Lower leg skin (tissue), 4 donors: ENCODE measurements around the gene RNF25. TPM values are rescaled to one million over a fixed set of nuclear protein-coding genes. Genes with fewer than 3 reads are reported as not detected.

Experiments used
- DNase-seq, 2 donors: peaks; one replicate each; pipeline ENCODE4 v3.0.0-alpha.2; 2019; ENCODE audit warnings: low spot score in 2 of 2
- H3K4me3 ChIP-seq: fragments of 200-600 bp; sonication (generic); 2 replicates; pipeline ENCODE4 v1.5.1; 2017; ENCODE audit warnings: mild to moderate bottlenecking, low read depth; ENCODE audit not compliant: poor library complexity, severe bottlenecking
- CTCF ChIP-seq, 3 donors: fragments of 450-650 bp; IDR thresholded peaks; one replicate each; pipeline ENCODE4 v1.5.1; 2016; ENCODE audit warnings: antibody characterized with exemption in 3 of 3, mild to moderate bottlenecking in 3 of 3, moderate library complexity in 2 of 3
- POLR2A ChIP-seq, 2 donors: fragments of 450-650 bp; IDR thresholded peaks; one replicate each; pipeline ENCODE4 v1.6.1; 2016 to 2017; ENCODE audit warnings: antibody characterized with exemption in 2 of 2, mild to moderate bottlenecking in 1 of 2, moderate library complexity in 1 of 2
- WGBS, 2 donors: methylation state at CpG; one replicate each; pipeline ENCODE4 v1.1.5; 2018; 5-methylcytosine and 5-hydroxymethylcytosine counted together
- intact Hi-C: fragments of 100-400 bp; cut with DNase I; formaldehyde crosslinking; loops from one replicate; pipeline ENCODE4 v1.15.0; 2023; ENCODE audit warnings: low total_unique reads
- total RNA-seq, 4 donors: library from RNA; depleted of rRNA; stranded (reverse); fragments of >200 nt; gene quantifications; one replicate each; pipeline ENCODE4 v1.1.0, GENCODE V29; 2016

RNF25 gene
- 10 to 100 TPM; 21.2 to 38.2 (median 21.7) TPM for total RNA-seq

- peak within 1 kb of the TSS; percentile 82 for H3K4me3 ChIP-seq
- intact Hi-C loops, result no loop called here
- no peak for TF ChIP-seq POLR2A (IDR thresholded peaks at IDR 0.05)
- WGBS, 2 donors, result 1% methylated on average over 42 to 49 of the region's 49 CpGs
- DNase-seq, result peak; percentile 74 to 95
Observed at GRCh38 chr2:218671654-218672566, at the start of gene RNF25, which contains the start of gene STK36. RNF25 (minus strand) TSS chr2:218672002; CDS start chr2:218671970, 32 bp downstream. STK36 (plus strand) TSS chr2:218672086; CDS start chr2:218672830, 744 bp downstream.

GRCh38 chr2:218721488-218721887 lies 49.7 kb upstream of the RNF25 start:
- no peak for DNase-seq
- no peak for TF ChIP-seq CTCF (IDR thresholded peaks at IDR 0.05)
- no peak for TF ChIP-seq POLR2A (IDR thresholded peaks at IDR 0.05)
- intact Hi-C loops, result loop anchor here (10.0 kb wide), 1 partner anchor 123 kb away; no protein-coding TSS in a partner anchor
- H3K4me3 ChIP-seq, result no peak overlapping the region

- intact Hi-C loops, result loop anchor here (10.0 kb wide), 1 partner anchor 124 kb away; no protein-coding TSS in a partner anchor
Observed at GRCh38 chr2:218720048-218721041, 48.5 kb upstream of the RNF25 start.

GRCh38 chr2:218719457-218719856 lies 47.7 kb upstream of the RNF25 start:
- intact Hi-C loops, result no loop called here
- no peak for DNase-seq
- WGBS, 2 donors, result 63 to 69% methylated on average over 3 of the region's 3 CpGs
- no peak overlapping the region for H3K4me3 ChIP-seq
- TF ChIP-seq CTCF (IDR thresholded peaks at IDR 0.05), result no peak
- no peak for TF ChIP-seq POLR2A (IDR thresholded peaks at IDR 0.05)

More at GRCh38 chr2:218720048-218721041, 48.5 kb upstream of the RNF25 start:
- TF ChIP-seq CTCF (IDR thresholded peaks at IDR 0.05) (no peak), POLR2A (IDR thresholded peaks at IDR 0.05) (no peak)
- no peak for DNase-seq
- H3K4me3 ChIP-seq, result no peak overlapping the region
- 87 to 94% methylated on average over 19 of the region's 19 CpGs for WGBS, 2 donors

GRCh38 chr2:218718058-218718457 lies 46.3 kb upstream of the RNF25 start:
- TF ChIP-seq CTCF (IDR thresholded peaks at IDR 0.05) (no peak), POLR2A (IDR thresholded peaks at IDR 0.05) (no peak)
- no peak for DNase-seq
- 92 to 97% methylated on average over 7 of the region's 7 CpGs for WGBS, 2 donors
- intact Hi-C loops, result no loop called here
- no peak overlapping the region for H3K4me3 ChIP-seq
